Aorta (tissue), 5 donors: ENCODE results near the gene PLD6. TPM values are rescaled to one million over a fixed set of nuclear protein-coding genes. Genes with fewer than 3 reads are reported as not detected.

Source experiments
- ATAC-seq: fragments of 200-7000 bp; cut with Tn5 transposase; one replicate; pipeline ENCODE4 v1.9.1; 2022; ENCODE audit warnings: moderate library complexity; ENCODE audit not compliant: low FRiP score
- DNase-seq, 2 donors: peaks; one replicate each; pipeline ENCODE4 v3.0.0-alpha.2; 2020
- H3K27ac ChIP-seq, 2 donors: one replicate each; pipeline ENCODE4 v1.5.1; 2013; ENCODE audit warnings: low read length in 2 of 2, mild to moderate bottlenecking in 2 of 2, moderate library complexity in 2 of 2, control low read depth in 1 of 2, inconsistent platforms in 1 of 2, low read depth in 1 of 2
- H3K27me3 ChIP-seq, 2 donors: one replicate each; pipeline ENCODE4 v1.6.1; 2013; ENCODE audit warnings: control low read depth in 1 of 2, low read length in 1 of 2, mild to moderate bottlenecking in 1 of 2, moderate library complexity in 1 of 2; ENCODE audit not compliant: insufficient read depth in 2 of 2, control insufficient read depth in 1 of 2
- H3K36me3 ChIP-seq, 2 donors: one replicate each; pipeline ENCODE4 v1.6.1; 2013; ENCODE audit warnings: control low read depth in 1 of 2, low read length in 1 of 2, mild to moderate bottlenecking in 1 of 2; ENCODE audit not compliant: insufficient read depth in 2 of 2, control insufficient read depth in 1 of 2
- H3K4me1 ChIP-seq, 2 donors: one replicate each; pipeline ENCODE4 v1.6.1; 2013; ENCODE audit warnings: low read length in 2 of 2, control low read depth in 1 of 2, mild to moderate bottlenecking in 1 of 2, moderate library complexity in 1 of 2; ENCODE audit not compliant: insufficient read depth in 2 of 2, control insufficient read depth in 1 of 2
- H3K4me3 ChIP-seq, 2 donors: one replicate each; pipeline ENCODE4 v1.5.1; 2013; ENCODE audit warnings: low read length in 2 of 2, control low read depth in 1 of 2, mild to moderate bottlenecking in 1 of 2
- H3K9me3 ChIP-seq: one replicate; pipeline ENCODE4 v1.6.1; 2013; ENCODE audit warnings: mild to moderate bottlenecking, low read length; ENCODE audit not compliant: control insufficient read depth
- whole genome bisulfite sequencing, 2 donors: extraction: QIAGEN DNeasy Blood & Tissue Kit; methylation state at CpG; one replicate each; pipeline ENCODE4 v1.1.7; 2013; 5-methylcytosine and 5-hydroxymethylcytosine counted together
- intact Hi-C, 2 donors: fragments of 100-400 bp; cut with DNase I; formaldehyde crosslinking; loops; one replicate each; pipeline versions ENCODE4 v1.14.2 to v1.15.0; 2022
- polyA plus RNA-seq, 2 donors: library from polyadenylated mRNA; stranded (reverse); fragments of 200-250 nt; gene quantifications; one replicate each; pipeline ENCODE4 v1.2.3, GENCODE V29; 2013
- total RNA-seq, 2 donors: library from RNA; stranded (reverse); fragmentation: NEBNext Ultra II Directional; extraction: Animal tissue kit (Norgen Biotek cat#: 25700); gene quantifications; one replicate each; pipeline ENCODE4 v1.2.1, GENCODE V29; 2021
- donor health status: healthy with polysubstance abuse.
- donor health status: Bipolar disorder and iron deficiency.
- donor health status: DM: no; HTN: no; CAD: no.
- donor health status: DM: no; HTN: no; CAD: no.
- donor health status: DM: yes; HTN: yes; CAD: no.

PLD6 gene
- total and polyA plus RNA-seq, 4 donors = 0.13 to 2.1 (median 1.5) TPM

- Histone ChIP-seq H3K9me3 (no peaks in the 10 kb centered on the region), H3K4me3 (no peak overlapping the region), H3K36me3 (peaks cover 0 to 18% of the 10 kb centered on the region in 2 donors), H3K27ac (no peak overlapping the region), H3K27me3 (no peaks in the 10 kb centered on the region), H3K4me1 (peaks cover 0 to 5% of the 10 kb centered on the region in 2 donors)
- 88 to 92% methylated on average over 8 of the region's 8 CpGs for WGBS, 2 donors
- DNase-seq (no peak), ATAC-seq (no peak)
- intact Hi-C loops = no loop called here
Measured at GRCh38 chr17:17154981-17155380, 51.2 kb downstream of the PLD6 start.

GRCh38 chr17:17154556-17154955 is 51.6 kb downstream of the PLD6 start:
- no peak for DNase-seq
- no peaks in the 10 kb centered on the region for H3K27me3 ChIP-seq
- no peak overlapping the region for H3K27ac ChIP-seq
- H3K36me3 ChIP-seq = peaks cover 0 to 18% of the 10 kb centered on the region in 2 donors
- H3K4me1 ChIP-seq = peaks cover 0 to 5% of the 10 kb centered on the region in 2 donors
- 82 to 87% methylated on average over 5 of the region's 5 CpGs for WGBS, 2 donors
- H3K9me3 ChIP-seq = no peaks in the 10 kb centered on the region
- ATAC-seq = no peak
- H3K4me3 ChIP-seq = no peak overlapping the region
- intact Hi-C loops = no loop called here

GRCh38 chr17:17153709-17154108 is 52.4 kb downstream of the PLD6 start:
- peaks cover 0 to 5% of the 10 kb centered on the region in 2 donors for H3K4me1 ChIP-seq
- no peaks in the 10 kb centered on the region for H3K9me3 ChIP-seq
- intact Hi-C loops = loop anchor here in 1 of 2 donors (2.0 kb wide), 1 partner anchor 83 kb away; the partner anchor contains the start of gene FLCN
- H3K36me3 ChIP-seq = peaks cover 0 to 12% of the 10 kb centered on the region in 2 donors
- DNase-seq (no peak), ATAC-seq (no peak)
- no peaks in the 10 kb centered on the region for H3K27me3 ChIP-seq
- 74 to 88% methylated on average over 7 of the region's 7 CpGs for WGBS, 2 donors
- H3K27ac ChIP-seq = no peak overlapping the region
- H3K4me3 ChIP-seq = no peak overlapping the region

- no peak for ATAC-seq
- peaks cover 0 to 5% of the 10 kb centered on the region in 2 donors for H3K4me1 ChIP-seq
- H3K9me3 ChIP-seq = no peaks in the 10 kb centered on the region
- WGBS, 2 donors = 63 to 75% methylated on average over 9 of the region's 9 CpGs
- intact Hi-C loops = loop anchor here in 1 of 2 donors (2.0 kb wide), 1 partner anchor 84 kb away; the partner anchor contains the start of gene FLCN
- H3K27ac ChIP-seq = no peak overlapping the region
- H3K4me3 ChIP-seq = no peak overlapping the region
- peaks cover 0 to 12% of the 10 kb centered on the region in 2 donors for H3K36me3 ChIP-seq
- no peaks in the 10 kb centered on the region for H3K27me3 ChIP-seq
- DNase-seq = no peak
Measured at GRCh38 chr17:17153071-17153470, 53.1 kb downstream of the PLD6 start.

- no peaks in the 10 kb centered on the region for H3K27me3 ChIP-seq
- ATAC-seq = peak; percentile 1
- H3K36me3 ChIP-seq = peaks cover 0 to 13% of the 10 kb centered on the region in 2 donors
- peak overlapping the region in 1 of 2 donors; percentile 2 for H3K27ac ChIP-seq
- WGBS, 2 donors = 38 to 48% methylated on average over 4 of the region's 4 CpGs
- no peak for DNase-seq
- H3K4me3 ChIP-seq = no peak overlapping the region
- intact Hi-C loops = loop anchor here in 1 of 2 donors (2.0 kb wide), 1 partner anchor 84 kb away; the partner anchor contains the start of gene FLCN
- peaks cover 0 to 5% of the 10 kb centered on the region in 2 donors for H3K4me1 ChIP-seq
- no peaks in the 10 kb centered on the region for H3K9me3 ChIP-seq
Measured at GRCh38 chr17:17152385-17152784, 53.7 kb downstream of the PLD6 start.

- Histone ChIP-seq H3K9me3 (no peaks in the 10 kb centered on the region), H3K36me3 (peaks cover 0 to 12% of the 10 kb centered on the region in 2 donors), H3K4me1 (peaks cover 0 to 5% of the 10 kb centered on the region in 2 donors), H3K27me3 (no peaks in the 10 kb centered on the region), H3K4me3 (no peak overlapping the region), H3K27ac (peak overlapping the region in 1 of 2 donors; percentile 41)
- DNase-seq (peak; percentile 96 to 97), ATAC-seq (peak; percentile 92)
- intact Hi-C loops = loop anchor here in 1 of 2 donors (2.0 kb wide), 1 partner anchor 85 kb away; the partner anchor contains the start of gene FLCN
- WGBS, 2 donors = 5 to 10% methylated on average over 8 of the region's 8 CpGs
Measured at GRCh38 chr17:17151962-17152361, 54.2 kb downstream of the PLD6 start.

GRCh38 chr17:17151541-17151940 is 54.6 kb downstream of the PLD6 start:
- Histone ChIP-seq H3K36me3 (peaks cover 0 to 12% of the 10 kb centered on the region in 2 donors), H3K9me3 (no peaks in the 10 kb centered on the region), H3K4me1 (peaks cover 0 to 5% of the 10 kb centered on the region in 2 donors), H3K27me3 (no peaks in the 10 kb centered on the region), H3K27ac (peak overlapping the region; percentile 29 to 41), H3K4me3 (no peak overlapping the region)
- 80 to 84% methylated on average over 3 of the region's 3 CpGs for WGBS, 2 donors
- intact Hi-C loops = no loop called here
- DNase-seq (no peak), ATAC-seq (no peak)

- Histone ChIP-seq H3K4me3 (no peak overlapping the region), H3K4me1 (peaks cover 0 to 5% of the 10 kb centered on the region in 2 donors), H3K27ac (peak overlapping the region; percentile 29 to 41), H3K27me3 (no peaks in the 10 kb centered on the region), H3K9me3 (no peaks in the 10 kb centered on the region), H3K36me3 (peaks cover 0 to 15% of the 10 kb centered on the region in 2 donors)
- DNase-seq (no peak), ATAC-seq (no peak)
- intact Hi-C loops = no loop called here
- WGBS, 2 donors = 81 to 89% methylated on average over 5 of the region's 5 CpGs
Measured at GRCh38 chr17:17151055-17151454, 55.1 kb downstream of the PLD6 start.
